ENCODE data around the gene PCSK7.
"Not testable (repeated sequence)": the region's sequence is repeated elsewhere in the genome, so short reads cannot be mapped to it uniquely, and the experiment has no call there.

PCSK7 gene, protein sequence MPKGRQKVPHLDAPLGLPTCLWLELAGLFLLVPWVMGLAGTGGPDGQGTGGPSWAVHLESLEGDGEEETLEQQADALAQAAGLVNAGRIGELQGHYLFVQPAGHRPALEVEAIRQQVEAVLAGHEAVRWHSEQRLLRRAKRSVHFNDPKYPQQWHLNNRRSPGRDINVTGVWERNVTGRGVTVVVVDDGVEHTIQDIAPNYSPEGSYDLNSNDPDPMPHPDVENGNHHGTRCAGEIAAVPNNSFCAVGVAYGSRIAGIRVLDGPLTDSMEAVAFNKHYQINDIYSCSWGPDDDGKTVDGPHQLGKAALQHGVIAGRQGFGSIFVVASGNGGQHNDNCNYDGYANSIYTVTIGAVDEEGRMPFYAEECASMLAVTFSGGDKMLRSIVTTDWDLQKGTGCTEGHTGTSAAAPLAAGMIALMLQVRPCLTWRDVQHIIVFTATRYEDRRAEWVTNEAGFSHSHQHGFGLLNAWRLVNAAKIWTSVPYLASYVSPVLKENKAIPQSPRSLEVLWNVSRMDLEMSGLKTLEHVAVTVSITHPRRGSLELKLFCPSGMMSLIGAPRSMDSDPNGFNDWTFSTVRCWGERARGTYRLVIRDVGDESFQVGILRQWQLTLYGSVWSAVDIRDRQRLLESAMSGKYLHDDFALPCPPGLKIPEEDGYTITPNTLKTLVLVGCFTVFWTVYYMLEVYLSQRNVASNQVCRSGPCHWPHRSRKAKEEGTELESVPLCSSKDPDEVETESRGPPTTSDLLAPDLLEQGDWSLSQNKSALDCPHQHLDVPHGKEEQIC

DNA sequence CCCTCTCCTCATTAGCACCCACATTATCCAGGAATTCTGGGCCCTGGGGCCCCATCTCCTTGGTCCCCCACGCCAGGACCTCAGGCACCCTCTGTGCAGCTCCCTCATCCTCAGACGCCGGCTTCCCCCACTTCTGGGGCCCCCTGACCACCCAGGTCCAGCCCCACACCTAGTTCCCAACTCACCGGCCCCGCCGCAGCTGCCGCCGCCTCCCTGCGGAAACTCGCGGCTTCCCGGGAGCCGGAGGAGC is at the start of gene PCSK7:
Gene PCSK7, minus strand, starts transcription at position 232 of the 250 bp plus-strand sequence. CDS start 2,229 bp downstream, outside the sequence.
- H3K4me1 Mint-ChIP-seq (ENCODE audit: low read depth): peaks cover 49% of the 10 kb centered on the region
- H3K36me3 Mint-ChIP-seq (ENCODE audit: low read depth): peaks cover 61% of the 10 kb centered on the region
- no peaks in the 10 kb centered on the region for H3K27me3 Mint-ChIP-seq
- peak within 1 kb of the TSS; percentile 93 for H3K4me3 Mint-ChIP-seq
- H3K27ac Mint-ChIP-seq: peak within 1 kb of the TSS; percentile 99
- H3K9me3 Mint-ChIP-seq: no peaks in the 10 kb centered on the region
- DNase-seq: no peak

DNA sequence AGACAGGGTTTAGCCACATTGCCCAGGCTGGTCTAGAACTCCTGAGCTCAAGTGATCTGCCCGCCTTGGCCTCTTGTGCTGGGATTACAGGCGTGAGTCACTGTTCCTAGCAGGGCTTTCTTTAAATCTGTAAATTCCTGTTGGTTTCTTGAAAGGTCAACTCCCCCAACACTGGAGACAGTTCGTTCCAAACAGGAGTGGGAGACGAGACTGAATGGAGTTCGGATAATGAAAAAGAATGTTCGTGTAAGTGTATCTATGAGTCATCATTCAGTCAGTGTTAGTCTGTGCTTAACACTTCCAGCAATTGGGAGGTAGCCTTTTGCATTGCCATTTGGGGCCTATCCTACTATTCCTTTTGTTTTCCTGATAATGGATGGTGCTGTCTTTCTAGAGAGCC is 49.3 kb upstream of the PCSK7 start:
- no peaks in the 10 kb centered on the region for H3K9me3 Mint-ChIP-seq
- no peak overlapping the region for H3K4me3 Mint-ChIP-seq
- no peak for DNase-seq
- no peaks in the 10 kb centered on the region for H3K27me3 Mint-ChIP-seq
- peaks cover 58% of the 10 kb centered on the region for H3K36me3 Mint-ChIP-seq (ENCODE audit: low read depth)
- H3K4me1 Mint-ChIP-seq (ENCODE audit: low read depth): peaks cover 20% of the 10 kb centered on the region
- no peak overlapping the region for H3K27ac Mint-ChIP-seq

DNA sequence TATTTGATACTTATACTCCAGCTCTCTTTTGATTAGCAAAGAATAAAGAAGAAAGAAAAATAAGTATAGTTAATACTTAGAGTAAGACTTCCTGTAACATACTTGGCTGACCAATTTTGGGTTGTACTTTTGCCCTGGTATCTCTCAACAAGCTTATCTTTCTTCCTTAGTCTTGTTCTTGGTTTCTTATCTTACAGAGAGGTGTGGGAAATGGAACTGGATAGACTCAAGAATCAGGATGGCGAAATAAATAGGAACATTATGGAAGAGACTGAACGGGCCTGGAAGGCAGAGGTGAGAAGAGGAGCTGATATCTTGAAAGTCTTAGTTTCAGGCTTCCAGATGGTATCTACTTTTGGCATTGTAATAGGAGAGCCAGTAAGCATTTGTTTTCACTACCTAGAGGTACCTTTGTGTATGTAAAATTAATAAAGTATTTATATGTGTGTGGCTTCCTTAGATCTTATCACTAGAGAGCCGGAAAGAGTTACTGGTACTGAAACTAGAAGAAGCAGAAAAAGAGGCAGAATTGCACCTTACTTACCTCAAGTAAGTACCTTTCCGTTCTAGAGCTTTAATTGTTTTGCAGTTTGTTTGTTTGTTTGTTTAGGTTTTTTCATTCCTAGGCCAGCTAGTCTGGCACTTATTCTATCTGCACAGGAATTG is 48.0 kb upstream of the PCSK7 start:
- Mint-ChIP-seq H3K9me3 (no peaks in the 10 kb centered on the region), H3K27me3 (no peaks in the 10 kb centered on the region), H3K4me3 (no peak overlapping the region), H3K36me3 (ENCODE audit: low read depth) (peaks cover 55% of the 10 kb centered on the region), H3K4me1 (ENCODE audit: low read depth) (peaks cover 28% of the 10 kb centered on the region), H3K27ac (peak overlapping the region; percentile 86)
- no peak for DNase-seq

DNA sequence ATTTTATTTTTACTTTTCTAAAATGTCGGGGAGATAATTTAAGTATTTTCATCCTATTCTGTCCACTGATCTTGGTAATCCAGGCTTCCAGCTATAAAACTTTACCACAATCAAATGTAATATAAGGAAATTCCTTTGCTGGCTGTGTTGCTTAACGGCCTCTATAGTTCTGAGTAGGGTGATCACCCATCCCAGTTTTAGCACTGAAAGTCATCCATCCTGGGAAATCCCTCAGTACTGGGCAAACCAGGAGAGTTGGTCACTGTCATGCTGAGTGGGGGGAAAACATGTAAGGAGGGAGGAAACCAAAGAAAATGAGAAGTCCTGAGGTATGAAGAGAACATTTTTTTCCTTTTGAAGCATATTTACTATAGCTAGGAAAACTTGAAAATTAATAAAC is 46.5 kb upstream of the PCSK7 start:
- Mint-ChIP-seq H3K27ac (no peak overlapping the region), H3K36me3 (ENCODE audit: low read depth) (peaks cover 51% of the 10 kb centered on the region), H3K27me3 (no peaks in the 10 kb centered on the region), H3K4me1 (ENCODE audit: low read depth) (peaks cover 31% of the 10 kb centered on the region), H3K4me3 (no peak overlapping the region), H3K9me3 (no peaks in the 10 kb centered on the region)
- DNase-seq: no peak

DNA sequence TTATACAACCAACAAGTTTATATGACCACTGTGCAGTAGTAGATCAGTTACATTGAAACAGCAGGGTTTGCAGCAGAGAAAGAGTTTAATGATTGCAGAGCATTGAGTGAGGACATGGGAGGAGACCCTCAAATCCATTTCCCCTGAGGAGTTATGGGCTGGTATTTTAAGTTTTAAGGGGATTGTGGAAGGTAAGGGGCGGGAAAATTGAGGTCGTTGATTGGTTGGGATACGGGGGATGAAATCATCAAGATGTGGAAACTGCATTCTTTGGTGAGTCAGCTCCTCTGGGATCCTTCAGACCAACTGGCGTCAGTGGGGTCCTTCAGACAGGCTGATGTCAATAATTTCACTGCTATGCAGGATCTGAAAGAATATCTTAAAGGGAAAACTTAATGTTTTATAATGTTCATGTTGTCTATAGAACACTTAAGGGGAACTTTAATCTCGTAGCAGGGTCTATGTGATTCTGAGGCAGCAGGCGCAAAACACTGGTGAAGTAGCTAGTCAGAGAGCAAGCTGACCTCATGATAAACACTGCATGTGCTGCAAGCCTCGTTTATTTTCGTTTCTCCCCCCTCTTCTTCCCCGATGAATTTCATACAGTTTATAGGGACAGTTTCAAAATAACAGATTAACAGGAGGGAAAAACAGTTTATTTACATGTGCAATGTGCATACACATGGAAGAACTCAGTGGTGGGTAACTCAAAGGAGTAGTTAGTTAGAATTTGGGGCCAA is 41.8 kb upstream of the PCSK7 start:
- peak overlapping the region; percentile 44 for H3K27ac Mint-ChIP-seq
- no peaks in the 10 kb centered on the region for H3K9me3 Mint-ChIP-seq
- DNase-seq: no peak
- no peak overlapping the region for H3K4me3 Mint-ChIP-seq
- no peaks in the 10 kb centered on the region for H3K27me3 Mint-ChIP-seq
- peaks cover 41% of the 10 kb centered on the region for H3K36me3 Mint-ChIP-seq (ENCODE audit: low read depth)
- H3K4me1 Mint-ChIP-seq (ENCODE audit: low read depth): peaks cover 13% of the 10 kb centered on the region

DNA sequence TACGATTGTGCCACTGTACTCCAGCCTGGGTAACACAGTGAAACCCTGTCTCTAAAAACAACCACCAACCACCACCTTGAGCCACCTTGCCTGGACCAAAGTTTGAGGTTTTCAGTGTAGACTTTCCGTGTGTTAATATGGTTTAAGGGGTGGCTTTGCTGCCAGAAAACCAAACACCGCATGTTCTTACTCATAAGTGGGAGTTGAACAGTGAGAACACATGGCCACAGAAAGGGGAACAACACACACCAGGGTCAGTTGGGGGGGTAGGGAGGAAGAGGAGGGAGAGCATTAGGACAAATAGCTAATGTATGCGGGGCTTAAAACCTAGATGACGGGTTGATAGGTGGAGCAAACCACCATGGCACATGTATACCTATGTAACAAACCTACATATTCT is 40.3 kb upstream of the PCSK7 start:
- H3K4me3 Mint-ChIP-seq, H3K9me3 Mint-ChIP-seq, H3K27me3 Mint-ChIP-seq, H3K27ac Mint-ChIP-seq, DNase-seq: not testable (repeated sequence)
- H3K4me1 Mint-ChIP-seq (ENCODE audit: low read depth): peaks cover 11% of the 10 kb centered on the region
- peaks cover 50% of the 10 kb centered on the region for H3K36me3 Mint-ChIP-seq (ENCODE audit: low read depth)

DNA sequence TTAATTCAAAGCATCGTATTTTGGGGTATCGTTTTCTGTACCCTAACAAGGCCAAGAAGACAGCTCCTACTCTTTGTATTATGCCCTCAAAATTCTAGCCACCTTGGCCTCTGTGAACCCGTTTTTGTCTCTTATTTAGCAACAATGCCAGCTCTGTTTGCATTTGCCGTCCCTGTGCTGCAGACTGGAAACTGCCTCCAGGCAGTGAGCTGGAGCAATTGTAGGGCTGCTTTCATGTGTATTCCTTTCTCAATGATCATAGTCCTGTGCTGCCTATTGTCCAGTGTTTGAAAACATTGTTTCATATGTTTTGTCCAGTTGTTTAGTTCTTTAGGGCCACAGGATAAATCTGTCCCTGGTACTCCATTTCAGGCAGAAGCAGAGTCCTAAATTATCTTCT is 39.3 kb upstream of the PCSK7 start:
- Mint-ChIP-seq H3K9me3 (no peaks in the 10 kb centered on the region), H3K4me1 (ENCODE audit: low read depth) (peaks cover 11% of the 10 kb centered on the region), H3K4me3 (no peak overlapping the region), H3K36me3 (ENCODE audit: low read depth) (peaks cover 54% of the 10 kb centered on the region), H3K27me3 (no peaks in the 10 kb centered on the region), H3K27ac (no peak overlapping the region)
- no peak for DNase-seq

GRCh38 chr11:117269856-117270255 is 38.0 kb upstream of the PCSK7 start:
- DNase-seq: no peak
- Mint-ChIP-seq H3K9me3 (no peaks in the 10 kb centered on the region), H3K4me3 (no peak overlapping the region), H3K27ac (no peak overlapping the region), H3K27me3 (no peaks in the 10 kb centered on the region), H3K36me3 (ENCODE audit: low read depth) (peaks cover 51% of the 10 kb centered on the region), H3K4me1 (ENCODE audit: low read depth) (peaks cover 3% of the 10 kb centered on the region)

GRCh38 chr11:117265745-117266144 is 33.9 kb upstream of the PCSK7 start:
- Mint-ChIP-seq H3K27me3 (no peaks in the 10 kb centered on the region), H3K27ac (no peak overlapping the region), H3K9me3 (no peaks in the 10 kb centered on the region), H3K36me3 (ENCODE audit: low read depth) (peaks cover 50% of the 10 kb centered on the region), H3K4me3 (no peak overlapping the region), H3K4me1 (ENCODE audit: low read depth) (no peaks in the 10 kb centered on the region)
- DNase-seq: no peak

GRCh38 chr11:117264624-117265323 is 32.9 kb upstream of the PCSK7 start:
- not testable (repeated sequence) for DNase-seq; H3K27me3 Mint-ChIP-seq; H3K27ac Mint-ChIP-seq; H3K9me3 Mint-ChIP-seq; H3K4me3 Mint-ChIP-seq; H3K4me1 Mint-ChIP-seq (ENCODE audit: low read depth)
- peaks cover 54% of the 10 kb centered on the region for H3K36me3 Mint-ChIP-seq (ENCODE audit: low read depth)

DNA sequence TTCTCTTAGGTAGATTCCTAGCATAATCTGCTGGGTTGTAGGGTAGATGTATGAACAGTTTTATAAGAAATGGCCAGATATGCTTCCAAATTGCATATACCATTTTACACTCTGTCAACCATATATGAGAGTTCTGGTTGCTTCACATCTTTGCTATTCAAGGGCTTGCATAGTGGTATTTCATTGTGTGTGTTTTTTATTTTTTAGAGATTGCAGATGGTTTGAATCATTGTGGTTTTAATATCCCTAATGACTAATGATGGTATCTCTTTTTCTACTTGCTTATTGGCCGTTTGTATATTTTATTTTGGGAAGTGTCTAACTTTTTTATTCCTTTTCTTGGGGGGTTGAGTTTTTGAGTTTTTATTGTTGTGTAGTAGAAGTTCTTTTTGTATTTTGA is 27.5 kb upstream of the PCSK7 start:
- no peaks in the 10 kb centered on the region for H3K9me3 Mint-ChIP-seq
- DNase-seq: no peak
- peaks cover 40% of the 10 kb centered on the region for H3K36me3 Mint-ChIP-seq (ENCODE audit: low read depth)
- H3K27me3 Mint-ChIP-seq: no peaks in the 10 kb centered on the region
- peaks cover 5% of the 10 kb centered on the region for H3K4me1 Mint-ChIP-seq (ENCODE audit: low read depth)
- H3K4me3 Mint-ChIP-seq: no peak overlapping the region
- no peak overlapping the region for H3K27ac Mint-ChIP-seq

GRCh38 chr11:117258576-117258975 is 26.7 kb upstream of the PCSK7 start:
- Mint-ChIP-seq H3K4me1 (ENCODE audit: low read depth) (peaks cover 5% of the 10 kb centered on the region), H3K36me3 (ENCODE audit: low read depth) (peaks cover 43% of the 10 kb centered on the region), H3K27ac (no peak overlapping the region), H3K27me3 (no peaks in the 10 kb centered on the region), H3K9me3 (no peaks in the 10 kb centered on the region), H3K4me3 (no peak overlapping the region)
- DNase-seq: no peak

- DNase-seq: no peak
- Mint-ChIP-seq H3K4me1 (ENCODE audit: low read depth) (peaks cover 5% of the 10 kb centered on the region), H3K36me3 (ENCODE audit: low read depth) (peaks cover 44% of the 10 kb centered on the region), H3K27me3 (no peaks in the 10 kb centered on the region), H3K27ac (no peak overlapping the region), H3K4me3 (no peak overlapping the region), H3K9me3 (no peaks in the 10 kb centered on the region)
Observed at GRCh38 chr11:117256573-117256972, 24.7 kb upstream of the PCSK7 start.

DNA sequence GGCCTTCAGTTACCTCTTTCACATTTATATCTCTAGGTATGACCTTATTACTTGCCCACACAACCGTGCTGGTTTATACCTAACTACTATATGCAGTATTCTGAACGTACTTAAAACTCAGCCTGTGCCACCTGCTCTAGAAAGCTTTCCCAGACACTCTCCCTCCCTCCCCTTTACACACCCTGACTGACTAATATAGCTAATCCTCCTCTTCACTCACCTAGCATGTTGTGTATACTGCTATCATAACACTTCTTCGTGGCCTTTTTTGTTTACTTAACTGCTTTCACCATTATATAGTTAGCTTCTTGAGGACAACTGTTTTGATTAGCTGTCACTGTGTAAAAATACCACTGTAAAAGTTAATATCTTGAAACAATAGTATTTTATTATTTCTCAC is 24.1 kb upstream of the PCSK7 start:
- Mint-ChIP-seq H3K9me3 (no peaks in the 10 kb centered on the region), H3K36me3 (ENCODE audit: low read depth) (peaks cover 43% of the 10 kb centered on the region)

More for the DNA sequence above, 24.1 kb upstream of the PCSK7 start:
- no peak overlapping the region for H3K27ac Mint-ChIP-seq
- no peak overlapping the region for H3K4me3 Mint-ChIP-seq
- DNase-seq: no peak
- H3K27me3 Mint-ChIP-seq: no peaks in the 10 kb centered on the region
- peaks cover 5% of the 10 kb centered on the region for H3K4me1 Mint-ChIP-seq (ENCODE audit: low read depth)

All from activated T-cell treated with anti-CD3 and anti-CD28 coated beads, Interleukin-2, amount 50 U/mL, for 24 hours (primary cell).